ENCODE data around the gene SH3BP2.

- no peak for TF ChIP-seq POLR2A (IDR thresholded peaks at IDR 0.05)
- no peak for TF ChIP-seq CTCF (IDR thresholded peaks at IDR 0.05)
Measured at GRCh38 chr4:2827874-2828751, 35.2 kb downstream of the SH3BP2 start.

Data from body of pancreas (tissue), 4 donors.